Panc1 (cell line): ENCODE results near the gene CD34. TPM values are rescaled to one million over a fixed set of nuclear protein-coding genes. Genes with fewer than 3 reads are reported as not detected.

Experiments
- ATAC-seq: fragments of 200-7000 bp; cut with Tn5 transposase; 2 replicates; pipeline ENCODE4 v1.9.1; 2020; ENCODE audit warnings: mild to moderate bottlenecking, moderate library complexity
- BruUV-seq: library from RNA; stranded (reverse); fragments of 400-500 nt; replicated peaks from 2 replicates; lab custom pipeline; 2021; lab: Mats Ljungman, UMichigan
- CTCF ChIA-PET: fragments of 300-600 bp; sonication (Branson Sonifier 250); formaldehyde crosslinking; loops from one replicate; lab custom pipeline; 2022; ENCODE audit warnings: antibody characterized with exemption; lab: Charles Lee
- POLR2A ChIA-PET: fragments of 300-600 bp; sonication (Branson Sonifier 250); formaldehyde crosslinking; loops from one replicate; lab custom pipeline; 2022; ENCODE audit warnings: antibody characterized with exemption; lab: Charles Lee
- DNase-seq: peaks from one replicate; pipeline ENCODE4 v3.0.0-alpha.2; 2010; ENCODE audit warnings: low read depth, low spot score
- H3K27ac ChIP-seq: 2 replicates; pipeline ENCODE4 v1.5.1; 2011; ENCODE audit warnings: mild to moderate bottlenecking, low read length, inconsistent platforms
- H3K27me3 ChIP-seq: fragments of 200-500 bp; sonication (Bioruptor generic); 2 replicates; pipeline ENCODE4 v1.6.0; 2014; ENCODE audit warnings: low read length, inconsistent platforms; ENCODE audit not compliant: control insufficient read depth, insufficient read depth
- H3K36me3 ChIP-seq: fragments of 200-500 bp; sonication (Bioruptor generic); 2 replicates; pipeline ENCODE4 v1.5.1; 2014; ENCODE audit warnings: inconsistent platforms, mild to moderate bottlenecking, low read length, moderate library complexity; ENCODE audit not compliant: control insufficient read depth, insufficient read depth
- H3K4me1 ChIP-seq: 2 replicates; pipeline ENCODE4 v1.5.1; 2011; ENCODE audit warnings: inconsistent platforms, mild to moderate bottlenecking, low read length, moderate library complexity; ENCODE audit not compliant: control insufficient read depth, insufficient read depth
- H3K4me3 ChIP-seq, 2 experiments: 2 replicates each; pipeline ENCODE4 v1.5.1; 2011 to 2012; ENCODE audit warnings: low read depth in 2 of 2, low read length in 2 of 2, mild to moderate bottlenecking in 2 of 2, inconsistent platforms in 1 of 2, moderate library complexity in 1 of 2
- H3K9me3 ChIP-seq: fragments of 200-500 bp; sonication (Bioruptor generic); 2 replicates; pipeline ENCODE4 v1.5.1; 2014; ENCODE audit warnings: low read depth, mild to moderate bottlenecking, inconsistent platforms, low read length, moderate library complexity; ENCODE audit not compliant: control insufficient read depth, insufficient read depth
- CTCF ChIP-seq: fragments of 450-650 bp; IDR thresholded peaks from 2 replicates; pipeline ENCODE4 v1.5.1; 2017; ENCODE audit warnings: mild to moderate bottlenecking
- POLR2AphosphoS5 ChIP-seq: IDR thresholded peaks from 2 replicates; pipeline ENCODE4 v1.6.1; 2012; ENCODE audit warnings: mild to moderate bottlenecking, low read depth, low read length, moderate library complexity
- REST ChIP-seq, 2 experiments: IDR thresholded peaks; 2 replicates each; pipeline ENCODE4 v1.6.1; 2011 to 2012; ENCODE audit warnings: low read depth in 2 of 2, control low read depth in 1 of 2, low read length in 1 of 2, mild to moderate bottlenecking in 1 of 2, moderate library complexity in 1 of 2; ENCODE audit not compliant: insufficient read depth in 1 of 2
- SIN3A ChIP-seq: IDR thresholded peaks from 2 replicates; pipeline ENCODE4 v1.6.1; 2012; ENCODE audit warnings: low read depth, mild to moderate bottlenecking, low read length, moderate library complexity, borderline replicate concordance; ENCODE audit not compliant: insufficient read depth
- TCF7L2 ChIP-seq: IDR thresholded peaks from 2 replicates; pipeline ENCODE4 v1.6.1; 2011; ENCODE audit warnings: mild to moderate bottlenecking, low read depth, low read length, inconsistent platforms
- in situ Hi-C: cut with HindIII; loops from 2 replicates; pipeline ENCODE4 v1.10.0; 2016; ENCODE audit warnings: low sequenced_read_pairs, low pct_unique_long_range_greater_than_20kb
- intact Hi-C: fragments of 100-400 bp; cut with micrococcal nuclease; formaldehyde crosslinking; loops from one replicate; pipeline ENCODE4 v1.10.0; 2022; ENCODE audit not compliant: unreplicated experiment
- total RNA-seq: library from RNA; stranded (reverse); gene quantifications from one replicate; pipeline ENCODE4 v1.2.1, GENCODE V29; 2021; ENCODE audit not compliant: unreplicated experiment

The CD34 gene
- total RNA-seq, 1 experiment from 2014 or later: 0.15 TPM

GRCh38 chr1:207852576-207853371, 58.2 kb downstream of the CD34 start:
- no peak for ATAC-seq
- Histone ChIP-seq H3K4me1 (no peaks in the 10 kb centered on the region), H3K4me3 (no peak overlapping the region), H3K9me3 (no peaks in the 10 kb centered on the region), H3K36me3 (no peaks in the 10 kb centered on the region), H3K27me3 (no peaks in the 10 kb centered on the region), H3K27ac (no peak overlapping the region)
- ChIA-PET POLR2A (no interaction called here), CTCF (no interaction called here)
- no peak for DNase-seq
- intact Hi-C loops (no loop called here), in situ Hi-C loops (no loop called here)
- BruUV-seq: no TSS peak
- TF ChIP-seq TCF7L2: no peak
- TF ChIP-seq SIN3A: no peak
- no peak for TF ChIP-seq REST (IDR thresholded peaks at IDR 0.05; ENCODE audit: insufficient read depth in 1 of 2, low read depth in 2 of 2, low read length in 1 of 2)
- no peak for TF ChIP-seq CTCF
- no peak for TF ChIP-seq POLR2AphosphoS5

- POLR2A ChIA-PET: no interaction called here
Measured at GRCh38 chr1:207851696-207852095, 59.2 kb downstream of the CD34 start.

More at GRCh38 chr1:207851696-207852095, 59.2 kb downstream of the CD34 start:
- in situ Hi-C loops: no loop called here
- ATAC-seq (no peak), DNase-seq (no peak)
- no peak overlapping the region for H3K4me3 ChIP-seq
- no peaks in the 10 kb centered on the region for H3K36me3 ChIP-seq
- H3K4me1 ChIP-seq: no peaks in the 10 kb centered on the region
- H3K9me3 ChIP-seq: no peaks in the 10 kb centered on the region
- intact Hi-C loops: no loop called here
- no TSS peak for BruUV-seq
- CTCF ChIA-PET: no interaction called here
- no peaks in the 10 kb centered on the region for H3K27me3 ChIP-seq
- H3K27ac ChIP-seq: no peak overlapping the region
- no peak for TF ChIP-seq CTCF
